ENCODE results near the gene OR1E1. TPM values are rescaled to one million over a fixed set of nuclear protein-coding genes. Genes with fewer than 3 reads are reported as not detected.

Gene OR1E1
- total RNA-seq, 5 donors from 2014 or later (not counting 1 experiment from before 2014, with no cell fraction given), result not detected

Other genes starting within 250 kb of the OR1E1 start
- not detected for gene OR1A2, start 200.9 kb downstream of the OR1E1 start, total RNA-seq
- under 1 TPM in 1 of 5 donors, not detected in 4; 0.09 TPM for gene OR1A1, start 190.7 kb downstream of the OR1E1 start, total RNA-seq
- 1 to 10 TPM in 1 of 5 donors, under 1 TPM in 3, not detected in 1; 0.23 to 1.4 (median 0.44) TPM for gene OR3A1, start 100.0 kb downstream of the OR1E1 start, total RNA-seq
- 1 to 10 TPM in 4 of 5 donors, under 1 TPM in 1; 0.63 to 6.3 (median 2.9) TPM for gene OR3A2, start 12.1 kb downstream of the OR1E1 start, total RNA-seq
- not detected for gene OR3A3, start 13.0 kb upstream of the OR1E1 start, total RNA-seq
- not detected for gene OR1E2, start 35.4 kb upstream of the OR1E1 start, total RNA-seq
- 1 to 10 TPM in 2 of 5 donors, not detected in 3; 1.3 to 1.5 TPM for gene SPATA22, start 73.4 kb upstream of the OR1E1 start, total RNA-seq
- not detected for gene ASPA, start 77.6 kb upstream of the OR1E1 start, total RNA-seq
- gene TRPV3, start 159.4 kb upstream of the OR1E1 start, total RNA-seq, result 1 to 10 TPM in 1 of 5 donors, under 1 TPM in 4; 0.23 to 1.4 (median 0.44) TPM
- 1 to 10 TPM; 4.3 to 8.0 (median 6.0) TPM for gene TRPV1, start 211.0 kb upstream of the OR1E1 start, total RNA-seq
- 10 to 100 TPM in 3 of 5 donors, 1 to 10 TPM in 2; 6.4 to 12.3 (median 10.5) TPM for gene SHPK, start 237.8 kb upstream of the OR1E1 start, total RNA-seq
- 10 to 100 TPM in 3 of 5 donors, 1 to 10 TPM in 2; 7.1 to 15.9 (median 11.4) TPM for gene CTNS, start 238.3 kb upstream of the OR1E1 start, total RNA-seq

All from T-cell (primary cell).